K562 (cell line): ENCODE results near the gene SNTG2. TPM values are rescaled to one million over a fixed set of nuclear protein-coding genes. Genes with fewer than 3 reads are reported as not detected.

Experiments
- ATAC-seq: fragments of 200-7000 bp; cut with Tn5 transposase; 3 replicates; pipeline ENCODE4 v1.9.1; 2020; ENCODE audit warnings: moderate library complexity
- BruUV-seq: library from RNA; stranded (reverse); fragments of 400-500 nt; replicated peaks from 2 replicates; lab custom pipeline; 2021; lab: Mats Ljungman, UMichigan
- CTCF ChIA-PET: fragments of 300-600 bp; formaldehyde crosslinking; extraction: SDS; loops from one replicate; lab custom pipeline; 2021; ENCODE audit warnings: low intra/inter-chr PET ratio; lab: Yijun Ruan, JAX
- POLR2A ChIA-PET: fragments of 300-600, 350-650 bp; sonication (Branson Sonifier 250); formaldehyde crosslinking; extraction: SDS; loops from one replicate; lab custom pipeline; 2021; ENCODE audit warnings: antibody characterized with exemption, inconsistent platforms; lab: Yijun Ruan, JAX
- DNase-seq, 4 experiments: peaks; one replicate each; pipeline versions ENCODE4 v3.0.0 to v3.0.0-alpha.2; 2011 to 2018; ENCODE audit warnings: low spot score in 3 of 4, mixed read lengths in 3 of 4; ENCODE audit errors: extremely low read depth in 1 of 4
- FAIRE-seq: peaks from 2 replicates; lab custom pipeline; 2011; peaks lifted over from hg19 to GRCh38; lab: Jason Lieb, UNC
- H2AFZ ChIP-seq: 2 replicates; pipeline ENCODE4 v1.6.0; 2011; ENCODE audit warnings: low read depth, low read length, control low read depth, inconsistent platforms
- H3K27ac ChIP-seq: fragments of 200-600 bp; 3 replicates; pipeline ENCODE4 v1.8.0; 2011; ENCODE audit warnings: low read depth, mild to moderate bottlenecking, control low read depth, inconsistent platforms, low read length, moderate library complexity, mixed read lengths; ENCODE audit errors: extremely low read depth
- H3K27me3 ChIP-seq, 2 experiments: fragments of 300-600 bp in 1 of 2; 2 replicates in 1 of 2; 3 replicates in 1 of 2; pipeline versions ENCODE4 v1.6.0 to v1.8.0; 2011; ENCODE audit warnings: inconsistent platforms in 2 of 2, low read length in 2 of 2, mild to moderate bottlenecking in 1 of 2, mixed read lengths in 1 of 2, moderate library complexity in 1 of 2; ENCODE audit not compliant: control insufficient read depth in 2 of 2, insufficient read depth in 2 of 2
- H3K36me3 ChIP-seq: fragments of 300-600 bp; 3 replicates; pipeline ENCODE4 v1.8.0; 2011; ENCODE audit warnings: mild to moderate bottlenecking, low read length, inconsistent platforms; ENCODE audit not compliant: control insufficient read depth, insufficient read depth
- H3K4me1 ChIP-seq, 2 experiments: fragments of 200-600 bp in 1 of 2; replicated peaks in 1 of 2; 2 replicates in 1 of 2; 3 replicates in 1 of 2; pipeline versions ENCODE4 v1.5.1 to v1.8.0; 2011; ENCODE audit warnings: inconsistent platforms in 2 of 2, low read length in 2 of 2, mild to moderate bottlenecking in 1 of 2, mixed read lengths in 1 of 2, moderate library complexity in 1 of 2; ENCODE audit not compliant: control insufficient read depth in 2 of 2, insufficient read depth in 2 of 2
- H3K4me2 ChIP-seq: 2 replicates; pipeline ENCODE4 v1.6.1; 2011; ENCODE audit warnings: low read length, control low read depth, inconsistent platforms, mixed read lengths; ENCODE audit not compliant: insufficient read depth
- H3K4me3 ChIP-seq: fragments of 200-600 bp; sonication (generic), shearing (Covaris generic); 2 replicates; pipeline ENCODE4 v1.5.1; 2016; ENCODE audit warnings: control low read depth, inconsistent platforms
- H3K79me2 ChIP-seq: fragments of 200-600 bp; 3 replicates; pipeline ENCODE4 v1.8.0; 2011; ENCODE audit warnings: low read length, inconsistent platforms; ENCODE audit not compliant: control insufficient read depth, insufficient read depth
- H3K9ac ChIP-seq, 2 experiments: 2 replicates each; pipeline versions ENCODE4 v1.6.0 to v1.6.1; 2011; ENCODE audit warnings: low read depth in 2 of 2, low read length in 2 of 2, control low read depth in 1 of 2, inconsistent platforms in 1 of 2, mild to moderate bottlenecking in 1 of 2, mixed read lengths in 1 of 2; ENCODE audit not compliant: insufficient read depth in 1 of 2
- H3K9me1 ChIP-seq: one replicate; pipeline ENCODE4 v1.6.0; 2011; ENCODE audit warnings: inconsistent platforms, mild to moderate bottlenecking, low read length, moderate library complexity; ENCODE audit not compliant: control insufficient read depth, insufficient read depth
- H3K9me3 ChIP-seq: replicated peaks from 2 replicates; pipeline ENCODE4 v1.5.1; 2011; ENCODE audit warnings: low read depth, low read length, inconsistent platforms; ENCODE audit not compliant: control insufficient read depth, insufficient read depth
- H4K20me1 ChIP-seq: replicated peaks from 2 replicates; pipeline ENCODE4 v1.6.1; 2011; ENCODE audit warnings: low read length, inconsistent platforms, mixed read lengths; ENCODE audit not compliant: control insufficient read depth, insufficient read depth
- ATF6 ChIP-seq: sonication (generic); formaldehyde crosslinking; IDR thresholded peaks from 2 replicates; pipeline ENCODE4 v1.4.0; 2020; ENCODE audit warnings: mild to moderate bottlenecking, missing genetic modification reagents
- CTBP1 ChIP-seq: fragments of 450-650 bp; IDR thresholded peaks from 2 replicates; pipeline ENCODE4 v1.6.1; 2016; ENCODE audit warnings: borderline replicate concordance
- FUS ChIP-seq: fragments of 200-400 bp; formaldehyde crosslinking; optimal IDR thresholded peaks from 2 replicates; pipeline ENCODE3; 2017; ENCODE audit warnings: low read depth, low read length
- ZFP36 ChIP-seq: fragments of 150-350 bp; IDR thresholded peaks from 2 replicates; pipeline ENCODE4 v1.6.1; 2018; ENCODE audit warnings: low read length, low read depth; ENCODE audit not compliant: partially characterized antibody
- WGBS: fragments of 100-300 bp; shearing (Covaris generic); methylation state at CpG from one replicate; pipeline ENCODE4 v1.1.6; 2016; ENCODE audit warnings: low coverage, mixed read lengths; ENCODE audit not compliant: insufficient coverage; ENCODE audit errors: missing lambda C conversion rate; 5-methylcytosine and 5-hydroxymethylcytosine counted together
- in situ Hi-C: fragments of 300-500 bp; cut with MboI; formaldehyde crosslinking; loops from 4 replicates; pipeline ENCODE4 v1.15.0; 2018; ENCODE audit warnings: inconsistent platforms, mixed read lengths
- intact Hi-C: fragments of 100-400 bp; cut with micrococcal nuclease; formaldehyde crosslinking; loops from 2 replicates; pipeline ENCODE4 v1.14.2; 2022
- polyA plus RNA-seq, 8 experiments: library from polyadenylated mRNA; depleted of rRNA in 4 of 8; stranded (reverse) in 5 of 8; unstranded in 3 of 8; fragments of >200 nt; fragmentation: Nextera tagmentation in 2 of 8; fragmentation: Illumina TruSeq in 1 of 8; extraction: Ambion mirVana in 2 of 8; extraction: Trizol in 1 of 8; gene quantifications; 2 replicates each; pipeline versions ENCODE4 v1.2.1 to v1.2.3, GENCODE V29; 2011 to 2014; ENCODE audit warnings: inconsistent platforms in 1 of 8, missing spikeins in 1 of 8
- total RNA-seq, 7 experiments: library from RNA; depleted of rRNA in 6 of 7; stranded (reverse); fragments of >200 nt in 6 of 7; fragmentation: Illumina TruSeq in 2 of 7; extraction: Trizol in 2 of 7; gene quantifications; 2 replicates each; pipeline versions ENCODE4 v1.2.1 to v1.2.3, GENCODE V29; 2011 to 2021; ENCODE audit warnings: low replicate concordance in 1 of 7
- TF ChIP-seq, protein P1 (sequence below): sonication (generic); formaldehyde crosslinking; IDR thresholded peaks from 2 replicates; pipeline ENCODE4 v1.5.0; 2020; ENCODE audit warnings: missing genetic modification reagents
- TF ChIP-seq, protein P2 (sequence below): fragments of 450-650 bp; IDR thresholded peaks from 2 replicates; pipeline ENCODE4 v1.6.1; 2018; ENCODE audit warnings: mild to moderate bottlenecking, low read depth; ENCODE audit not compliant: partially characterized antibody

SNTG2 gene
- total and polyA plus RNA-seq, 9 of the 15 experiments (the other 6 are each of a cell fraction or from before 2014, with no cell fraction given): not detected

DNA sequence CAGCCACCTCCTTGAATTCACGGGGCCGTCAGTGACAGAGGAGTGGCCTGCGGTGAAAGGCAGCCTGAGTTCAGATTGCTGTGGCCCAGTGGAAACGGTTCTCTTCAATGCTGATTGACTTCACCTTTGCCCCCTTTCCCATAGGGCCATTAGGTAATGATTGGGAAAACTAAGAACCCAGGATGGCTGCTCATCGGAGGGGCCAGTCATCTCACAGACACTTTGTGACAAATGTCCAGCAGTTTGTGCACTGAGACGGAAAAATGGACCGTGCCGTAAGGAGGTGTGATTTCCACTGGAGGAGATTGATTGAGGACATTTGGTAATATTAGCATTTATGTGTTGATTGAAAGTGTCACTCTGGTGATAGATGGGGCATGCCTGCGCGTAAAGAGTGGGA lies 402.9 kb downstream of the SNTG2 start:
- Histone ChIP-seq H3K4me3 (no peak overlapping the region), H3K9me1 (no peaks in the 10 kb centered on the region), H3K4me2 (no peak overlapping the region), H3K9me3 (no peaks in the 10 kb centered on the region), H3K4me1 (no peaks in the 10 kb centered on the region), H3K27ac (no peak overlapping the region), H3K36me3 (no peaks in the 10 kb centered on the region), H3K9ac (no peak overlapping the region), H2AFZ (no peak overlapping the region), H3K27me3 (peaks cover 0 to 10% of the 10 kb centered on the region in 2 experiments; a peak in 2 of 5 replicates), H3K79me2 (no peaks in the 10 kb centered on the region), H4K20me1 (no peaks in the 10 kb centered on the region)
- in situ Hi-C loops: no loop called here
- ChIA-PET CTCF (no interaction called here), POLR2A (no interaction called here)
- no TSS peak for BruUV-seq
- intact Hi-C loops: no loop called here
- 0% methylated on average over 9 of the region's 10 CpGs for WGBS
- no peak for ATAC-seq
- no peak for FAIRE-seq
- TF ChIP-seq, protein P1, sequence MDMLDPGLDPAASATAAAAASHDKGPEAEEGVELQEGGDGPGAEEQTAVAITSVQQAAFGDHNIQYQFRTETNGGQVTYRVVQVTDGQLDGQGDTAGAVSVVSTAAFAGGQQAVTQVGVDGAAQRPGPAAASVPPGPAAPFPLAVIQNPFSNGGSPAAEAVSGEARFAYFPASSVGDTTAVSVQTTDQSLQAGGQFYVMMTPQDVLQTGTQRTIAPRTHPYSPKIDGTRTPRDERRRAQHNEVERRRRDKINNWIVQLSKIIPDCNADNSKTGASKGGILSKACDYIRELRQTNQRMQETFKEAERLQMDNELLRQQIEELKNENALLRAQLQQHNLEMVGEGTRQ: no peak
- TF ChIP-seq ZFP36: no peak
- TF ChIP-seq, protein P2, sequence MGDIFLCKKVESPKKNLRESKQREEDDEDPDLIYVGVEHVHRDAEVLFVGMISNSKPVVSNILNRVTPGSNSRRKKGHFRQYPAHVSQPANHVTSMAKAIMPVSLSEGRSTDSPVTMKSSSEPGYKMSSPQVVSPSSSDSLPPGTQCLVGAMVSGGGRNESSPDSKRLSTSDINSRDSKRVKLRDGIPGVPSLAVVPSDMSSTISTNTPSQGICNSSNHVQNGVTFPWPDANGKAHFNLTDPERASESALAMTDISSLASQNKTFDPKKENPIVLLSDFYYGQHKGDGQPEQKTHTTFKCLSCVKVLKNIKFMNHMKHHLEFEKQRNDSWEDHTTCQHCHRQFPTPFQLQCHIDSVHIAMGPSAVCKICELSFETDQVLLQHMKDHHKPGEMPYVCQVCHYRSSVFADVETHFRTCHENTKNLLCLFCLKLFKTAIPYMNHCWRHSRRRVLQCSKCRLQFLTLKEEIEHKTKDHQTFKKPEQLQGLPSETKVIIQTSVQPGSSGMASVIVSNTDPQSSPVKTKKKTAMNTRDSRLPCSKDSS: no peak
- TF ChIP-seq FUS: no peak
- TF ChIP-seq CTBP1: no peak
- TF ChIP-seq ATF6 (CRISPR knock-in tag): no peak
- no peak for DNase-seq
